Lower leg skin (tissue), 4 donors: ENCODE measurements around the gene RUNDC3A. TPM values are rescaled to one million over a fixed set of nuclear protein-coding genes. Genes with fewer than 3 reads are reported as not detected.

Experiments
- DNase-seq, 2 donors: peaks; one replicate each; pipeline ENCODE4 v3.0.0-alpha.2; 2019; ENCODE audit warnings: low spot score in 2 of 2
- H3K4me3 ChIP-seq: fragments of 200-600 bp; sonication (generic); 2 replicates; pipeline ENCODE4 v1.5.1; 2017; ENCODE audit warnings: mild to moderate bottlenecking, low read depth; ENCODE audit not compliant: poor library complexity, severe bottlenecking
- POLR2A ChIP-seq, 2 donors: fragments of 450-650 bp; IDR thresholded peaks; one replicate each; pipeline ENCODE4 v1.6.1; 2016 to 2017; ENCODE audit warnings: antibody characterized with exemption in 2 of 2, mild to moderate bottlenecking in 1 of 2, moderate library complexity in 1 of 2
- WGBS, 2 donors: methylation state at CpG; one replicate each; pipeline ENCODE4 v1.1.5; 2018; 5-methylcytosine and 5-hydroxymethylcytosine counted together
- intact Hi-C: fragments of 100-400 bp; cut with DNase I; formaldehyde crosslinking; loops from one replicate; pipeline ENCODE4 v1.15.0; 2023; ENCODE audit warnings: low total_unique reads
- total RNA-seq, 4 donors: library from RNA; depleted of rRNA; stranded (reverse); fragments of >200 nt; gene quantifications; one replicate each; pipeline ENCODE4 v1.1.0, GENCODE V29; 2016
- TF ChIP-seq, protein P1 (sequence below), 3 donors: fragments of 450-650 bp; IDR thresholded peaks; one replicate each; pipeline ENCODE4 v1.5.1; 2016; ENCODE audit warnings: antibody characterized with exemption in 3 of 3, mild to moderate bottlenecking in 3 of 3, moderate library complexity in 2 of 3

Gene RUNDC3A
- total RNA-seq, 4 donors from 2014 or later = 12.6 to 29.5 (median 17.1) TPM

DNA sequence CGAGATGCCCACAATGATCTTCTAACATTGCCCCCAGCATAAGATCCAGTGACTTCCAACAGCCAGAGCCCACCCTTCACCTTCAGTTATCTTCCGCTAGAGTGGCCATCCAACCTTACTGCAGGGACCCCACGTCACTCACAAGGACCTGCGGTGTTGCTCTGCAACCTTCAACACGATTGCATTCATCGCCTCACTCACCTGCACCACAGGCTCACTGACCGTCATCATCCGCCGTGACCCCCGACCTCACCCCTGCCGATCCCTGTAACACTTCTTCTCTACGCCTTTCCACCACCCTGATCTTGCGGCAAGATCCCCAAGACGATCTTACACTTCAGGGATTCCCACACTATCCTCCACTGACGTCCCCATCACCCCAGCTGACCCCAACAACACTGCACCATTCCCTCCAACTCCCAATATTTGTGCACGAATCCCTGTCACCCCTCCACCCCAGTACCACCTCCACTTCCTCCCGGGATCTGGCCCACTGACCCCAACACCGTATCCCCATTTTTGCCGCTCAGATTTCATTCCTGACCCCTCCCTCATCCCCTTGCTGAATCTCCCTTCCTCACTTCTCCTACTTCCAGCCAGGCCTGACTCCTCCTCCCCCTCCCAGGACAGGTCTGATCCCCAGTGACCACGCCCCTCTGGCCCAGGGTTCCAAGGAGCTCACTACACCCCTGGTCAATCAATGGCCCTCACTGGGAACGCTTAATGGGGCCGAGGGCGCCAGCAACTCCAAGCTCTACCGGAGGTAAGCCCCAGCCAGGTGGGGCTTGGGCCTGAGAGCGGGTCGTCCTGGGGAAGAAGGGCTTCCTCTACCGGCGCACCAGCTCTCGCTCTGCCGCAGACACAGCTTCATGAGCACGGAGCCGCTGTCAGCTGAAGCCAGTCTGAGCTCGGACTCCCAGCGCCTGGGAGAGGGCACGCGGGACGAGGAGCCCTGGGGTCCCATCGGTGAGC, 7.6 kb downstream of the RUNDC3A start:
- WGBS, 2 donors = 7 to 11% methylated on average over 31 to 36 of the region's 38 CpGs
- TF ChIP-seq POLR2A (IDR thresholded peaks at IDR 0.05) = no peak
- TF ChIP-seq, protein P1, sequence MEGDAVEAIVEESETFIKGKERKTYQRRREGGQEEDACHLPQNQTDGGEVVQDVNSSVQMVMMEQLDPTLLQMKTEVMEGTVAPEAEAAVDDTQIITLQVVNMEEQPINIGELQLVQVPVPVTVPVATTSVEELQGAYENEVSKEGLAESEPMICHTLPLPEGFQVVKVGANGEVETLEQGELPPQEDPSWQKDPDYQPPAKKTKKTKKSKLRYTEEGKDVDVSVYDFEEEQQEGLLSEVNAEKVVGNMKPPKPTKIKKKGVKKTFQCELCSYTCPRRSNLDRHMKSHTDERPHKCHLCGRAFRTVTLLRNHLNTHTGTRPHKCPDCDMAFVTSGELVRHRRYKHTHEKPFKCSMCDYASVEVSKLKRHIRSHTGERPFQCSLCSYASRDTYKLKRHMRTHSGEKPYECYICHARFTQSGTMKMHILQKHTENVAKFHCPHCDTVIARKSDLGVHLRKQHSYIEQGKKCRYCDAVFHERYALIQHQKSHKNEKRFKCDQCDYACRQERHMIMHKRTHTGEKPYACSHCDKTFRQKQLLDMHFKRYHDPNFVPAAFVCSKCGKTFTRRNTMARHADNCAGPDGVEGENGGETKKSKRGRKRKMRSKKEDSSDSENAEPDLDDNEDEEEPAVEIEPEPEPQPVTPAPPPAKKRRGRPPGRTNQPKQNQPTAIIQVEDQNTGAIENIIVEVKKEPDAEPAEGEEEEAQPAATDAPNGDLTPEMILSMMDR (IDR thresholded peaks at IDR 0.05) = no peak
- intact Hi-C loops = no loop called here
- DNase-seq = no peak
- no peak overlapping the region for H3K4me3 ChIP-seq

DNA sequence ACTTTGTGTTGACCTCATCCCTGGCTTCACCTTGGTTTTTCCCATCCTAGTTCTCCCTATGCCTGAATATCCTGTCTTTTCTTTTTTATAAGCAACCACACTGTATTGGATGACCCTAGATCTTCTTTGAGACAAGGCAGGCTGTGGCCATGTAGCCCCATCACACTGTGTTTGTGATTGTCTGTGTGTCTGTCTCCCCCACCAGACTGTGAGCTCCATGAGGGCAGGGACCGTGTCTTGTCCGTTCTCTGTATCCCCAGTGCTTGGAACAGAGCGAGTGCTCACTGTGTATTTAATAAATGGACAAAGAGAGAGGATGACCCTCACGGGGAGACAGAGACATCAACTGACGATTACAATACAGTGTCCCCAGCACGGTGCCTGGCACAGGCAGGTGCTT, 9.1 kb downstream of the RUNDC3A start:
- no peak for DNase-seq
- WGBS, 2 donors = 88% methylated on average over 6 of the region's 6 CpGs
- no peak overlapping the region for H3K4me3 ChIP-seq
- TF ChIP-seq POLR2A (IDR thresholded peaks at IDR 0.05) = no peak
- TF ChIP-seq, protein P1 (IDR thresholded peaks at IDR 0.05) = no peak
- intact Hi-C loops = no loop called here

DNA sequence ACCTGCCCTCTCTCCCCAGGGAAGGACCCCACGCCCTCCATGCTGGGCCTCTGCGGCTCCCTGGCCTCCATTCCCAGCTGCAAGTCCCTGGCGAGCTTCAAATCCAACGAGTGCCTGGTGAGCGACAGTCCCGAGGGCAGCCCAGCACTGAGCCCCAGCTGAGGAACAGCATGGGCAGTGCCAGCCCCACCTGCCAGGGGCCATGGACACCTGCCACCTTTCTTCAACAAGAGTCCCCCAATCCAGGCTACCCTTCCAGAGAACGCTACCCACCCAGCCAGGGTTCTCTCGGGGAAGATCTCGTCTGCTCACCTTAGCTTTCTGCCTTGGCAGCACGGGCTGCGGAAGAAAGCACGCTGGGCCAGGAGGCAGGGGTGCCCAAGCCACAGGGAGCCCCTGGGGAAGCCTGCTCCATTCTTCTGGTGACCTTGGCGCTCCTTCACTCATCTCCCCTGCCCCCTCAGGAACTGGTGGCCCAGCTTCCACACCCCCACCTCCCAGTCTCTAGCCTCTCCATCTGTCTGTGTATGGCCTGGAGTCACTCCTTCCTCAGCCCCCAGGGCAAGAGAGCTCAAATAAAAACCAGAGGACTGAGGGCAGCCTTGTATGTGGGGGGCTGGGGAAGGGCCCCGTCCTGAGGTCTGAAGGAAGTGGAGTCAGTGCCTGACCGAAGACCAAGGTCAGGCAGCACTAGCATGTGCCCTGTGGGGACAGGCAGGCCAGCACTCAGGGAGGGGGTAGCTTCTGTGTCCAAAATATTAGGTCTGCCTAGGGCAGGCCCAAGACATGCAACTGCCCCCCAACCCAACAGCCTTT, 9.9 kb downstream of the RUNDC3A start:
- WGBS, 2 donors = 70 to 85% methylated on average over 14 to 15 of the region's 15 CpGs
- no peak overlapping the region for H3K4me3 ChIP-seq
- intact Hi-C loops = no loop called here
- TF ChIP-seq, protein P1 (IDR thresholded peaks at IDR 0.05) = no peak
- no peak for TF ChIP-seq POLR2A (IDR thresholded peaks at IDR 0.05)
- no peak for DNase-seq

DNA sequence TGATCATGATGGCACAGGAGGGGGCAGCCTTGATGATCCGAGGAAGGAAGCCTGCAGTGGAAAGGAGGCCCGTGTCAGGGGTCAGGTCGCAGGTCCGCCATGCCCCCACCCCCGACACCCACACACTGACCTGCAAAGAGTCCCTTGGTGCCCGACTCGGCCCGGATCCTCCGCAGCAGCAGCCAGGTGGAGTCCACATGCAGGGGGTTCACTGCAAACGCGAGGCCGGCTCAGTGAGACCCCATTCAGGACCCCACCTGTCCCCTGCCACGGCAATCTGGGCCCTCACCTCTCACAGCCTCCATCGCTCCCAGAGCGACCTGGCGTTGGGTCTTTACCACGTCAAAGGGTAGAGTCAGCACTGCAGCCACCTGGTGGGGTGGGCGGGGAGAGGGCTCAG, 11.7 kb downstream of the RUNDC3A start:
- TF ChIP-seq POLR2A (IDR thresholded peaks at IDR 0.05) = no peak
- TF ChIP-seq, protein P1 (IDR thresholded peaks at IDR 0.05) = no peak
- DNase-seq = no peak
- intact Hi-C loops = loop anchor here (5.0 kb wide), 1 partner anchor 103 kb away; the partner anchor contains the start of gene UBTF
- WGBS, 2 donors = 89 to 91% methylated on average over 18 of the region's 18 CpGs
- no peak overlapping the region for H3K4me3 ChIP-seq

DNA sequence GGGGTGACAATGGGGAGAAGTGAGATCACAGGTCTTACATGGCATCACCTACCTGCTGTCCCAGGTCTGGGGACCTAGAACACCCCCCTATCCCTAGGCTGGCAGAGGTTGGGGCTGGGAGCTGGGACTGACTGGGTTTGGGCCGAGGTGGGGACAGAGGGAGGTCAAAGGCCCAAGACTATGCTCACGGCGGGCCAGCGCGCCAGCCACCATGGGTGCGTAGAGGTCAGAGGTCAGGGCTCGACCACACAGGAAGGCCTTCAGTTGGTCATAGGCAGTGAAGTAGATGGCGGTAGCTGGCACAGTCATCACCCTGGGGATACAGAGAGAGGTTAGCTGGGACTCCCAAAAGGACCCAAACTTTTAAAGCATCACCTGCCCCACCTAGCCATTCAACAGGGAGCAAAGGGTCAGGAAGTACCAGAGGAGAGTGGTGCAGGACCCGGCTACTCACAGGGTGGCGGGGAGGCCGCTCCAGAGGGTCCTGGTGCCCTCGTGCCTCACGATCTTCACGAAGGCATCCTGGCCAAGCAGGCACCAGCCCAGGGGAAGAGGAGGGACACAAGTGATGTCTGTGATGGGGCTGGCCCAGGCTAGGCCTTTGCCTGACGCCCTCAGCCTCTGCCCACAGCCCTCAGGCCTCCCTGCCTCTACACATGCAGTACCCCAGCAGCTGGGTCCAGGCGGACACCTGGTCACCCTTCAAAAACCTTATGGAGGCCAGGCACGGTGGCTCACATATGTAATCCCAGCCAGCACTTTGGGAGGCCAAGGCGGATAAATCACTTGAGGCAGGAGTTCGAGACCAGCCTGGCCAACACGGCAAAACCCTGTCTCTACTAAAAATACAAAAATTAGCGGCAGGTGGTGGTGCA, 13.1 kb downstream of the RUNDC3A start:
- no peak overlapping the region for H3K4me3 ChIP-seq
- intact Hi-C loops = loop anchor here (5.0 kb wide), 1 partner anchor 104 kb away; the partner anchor contains the start of gene UBTF
- TF ChIP-seq, protein P1 (IDR thresholded peaks at IDR 0.05) = no peak
- no peak for TF ChIP-seq POLR2A (IDR thresholded peaks at IDR 0.05)
- WGBS, 2 donors = 91 to 94% methylated on average over 19 to 20 of the region's 21 CpGs
- no peak for DNase-seq
